H9 (cell line): ENCODE results near the gene STAMBP. TPM values are rescaled to one million over a fixed set of nuclear protein-coding genes. Genes with fewer than 3 reads are reported as not detected.

Experiments used
- DNase-seq: peaks from one replicate; pipeline ENCODE4 v3.0.0-alpha.2; 2017
- H2AFZ ChIP-seq: one replicate; pipeline ENCODE4 v1.6.1; 2013; ENCODE audit warnings: mild to moderate bottlenecking, low read length, control low read depth, moderate library complexity
- H2AK5ac ChIP-seq: 2 replicates; pipeline ENCODE4 v1.6.1; 2013; ENCODE audit warnings: low read length, control low read depth, mixed read lengths; ENCODE audit not compliant: insufficient read length
- H2BK120ac ChIP-seq: one replicate; pipeline ENCODE4 v1.6.1; 2013; ENCODE audit warnings: low read depth, mild to moderate bottlenecking, low read length, control low read depth, inconsistent platforms; ENCODE audit not compliant: poor library complexity, severe bottlenecking
- H2BK12ac ChIP-seq: 2 replicates; pipeline ENCODE4 v1.6.1; 2013; ENCODE audit warnings: low read length, control low read depth, mixed read lengths, low read depth; ENCODE audit not compliant: insufficient read length
- H2BK15ac ChIP-seq: 2 replicates; pipeline ENCODE4 v1.6.1; 2013; ENCODE audit warnings: low read depth, low read length, control low read depth
- H2BK20ac ChIP-seq: one replicate; pipeline ENCODE4 v1.6.1; 2013; ENCODE audit warnings: low read depth, mild to moderate bottlenecking, low read length, control low read depth, inconsistent platforms; ENCODE audit not compliant: poor library complexity, severe bottlenecking
- H2BK5ac ChIP-seq: 2 replicates; pipeline ENCODE4 v1.6.1; 2013; ENCODE audit warnings: low read length, control low read depth, mixed read lengths; ENCODE audit not compliant: insufficient read length
- H3K14ac ChIP-seq: 2 replicates; pipeline ENCODE4 v1.6.1; 2013; ENCODE audit warnings: low read length, control low read depth; ENCODE audit not compliant: insufficient read depth
- H3K18ac ChIP-seq: 2 replicates; pipeline ENCODE4 v1.6.1; 2013; ENCODE audit warnings: low read depth, mild to moderate bottlenecking, mixed read lengths, low read length, control low read depth; ENCODE audit not compliant: insufficient read length
- H3K23ac ChIP-seq: 2 replicates; pipeline ENCODE4 v1.6.1; 2013; ENCODE audit warnings: low read length, control low read depth, mixed read lengths, low read depth; ENCODE audit not compliant: insufficient read length
- H3K23me2 ChIP-seq: 2 replicates; pipeline ENCODE4 v1.6.1; 2013; ENCODE audit warnings: low read depth, mild to moderate bottlenecking, mixed read lengths, low read length, control low read depth; ENCODE audit not compliant: insufficient read length, poor library complexity, severe bottlenecking
- H3K27ac ChIP-seq: 2 replicates; pipeline ENCODE4 v1.5.1; 2013; ENCODE audit warnings: low read length, control low read depth, mixed read lengths, low read depth; ENCODE audit not compliant: insufficient read length
- H3K27me3 ChIP-seq: 2 replicates; pipeline ENCODE4 v1.6.1; 2013; ENCODE audit warnings: low read length, control low read depth, inconsistent platforms; ENCODE audit not compliant: insufficient read depth
- H3K4ac ChIP-seq: 2 replicates; pipeline ENCODE4 v1.6.1; 2013; ENCODE audit warnings: low read depth, mild to moderate bottlenecking, control low read depth, inconsistent platforms, low read length, moderate library complexity
- H3K4me1 ChIP-seq: 2 replicates; pipeline ENCODE4 v1.6.1; 2013; ENCODE audit warnings: low read length, control low read depth, inconsistent platforms; ENCODE audit not compliant: insufficient read depth
- H3K4me2 ChIP-seq: 2 replicates; pipeline ENCODE4 v1.6.1; 2013; ENCODE audit warnings: low read length, control low read depth, mixed read lengths; ENCODE audit not compliant: insufficient read length, insufficient read depth
- H3K56ac ChIP-seq: 2 replicates; pipeline ENCODE4 v1.6.1; 2013; ENCODE audit warnings: low read depth, mild to moderate bottlenecking, mixed read lengths, low read length, control low read depth; ENCODE audit not compliant: insufficient read length
- H3K79me1 ChIP-seq: 2 replicates; pipeline ENCODE4 v1.6.1; 2013; ENCODE audit warnings: low read depth, mild to moderate bottlenecking, moderate library complexity, low read length, control low read depth, inconsistent platforms; ENCODE audit not compliant: insufficient read depth, poor library complexity, severe bottlenecking
- H3K79me2 ChIP-seq: 2 replicates; pipeline ENCODE4 v1.6.1; 2013; ENCODE audit warnings: low read length, control low read depth, inconsistent platforms; ENCODE audit not compliant: insufficient read depth
- H3K9ac ChIP-seq: 2 replicates; pipeline ENCODE4 v1.6.1; 2013; ENCODE audit warnings: low read length, control low read depth, mixed read lengths; ENCODE audit not compliant: insufficient read length; ENCODE audit errors: extremely low read depth
- H3K9me3 ChIP-seq: one replicate; pipeline ENCODE4 v1.6.1; 2013; ENCODE audit warnings: low read depth, low read length, inconsistent platforms; ENCODE audit not compliant: control insufficient read depth
- H3T11ph ChIP-seq: one replicate; pipeline ENCODE4 v1.6.1; 2013; ENCODE audit warnings: mild to moderate bottlenecking, low read length, control low read depth, inconsistent platforms
- H4K20me1 ChIP-seq: one replicate; pipeline ENCODE4 v1.6.1; 2013; ENCODE audit not compliant: control insufficient read depth, insufficient read length, insufficient read depth
- H4K5ac ChIP-seq: 2 replicates; pipeline ENCODE4 v1.6.1; 2013; ENCODE audit warnings: low read depth, mild to moderate bottlenecking, mixed read lengths, low read length, control low read depth; ENCODE audit not compliant: insufficient read length
- H4K8ac ChIP-seq: replicated peaks from 2 replicates; pipeline ENCODE4 v1.6.1; 2013; ENCODE audit warnings: low read length, control low read depth, mixed read lengths, low read depth; ENCODE audit not compliant: insufficient read length
- H4K91ac ChIP-seq: 2 replicates; pipeline ENCODE4 v1.6.1; 2013; ENCODE audit warnings: low read depth, mild to moderate bottlenecking, moderate library complexity, mixed read lengths, low read length, control low read depth; ENCODE audit not compliant: insufficient read length
- H3K27ac Mint-ChIP-seq, 3 experiments: 2 replicates in 2 of 3; 3 replicates in 1 of 3; pipeline ENCODE4 v1.8.0; 2020 to 2021; ENCODE audit warnings: mixed read lengths in 3 of 3, mild to moderate bottlenecking in 1 of 3, moderate library complexity in 1 of 3
- H3K27me3 Mint-ChIP-seq: 2 replicates; pipeline ENCODE4 v1.8.0; 2021; ENCODE audit warnings: low read depth, mild to moderate bottlenecking, moderate library complexity, mixed read lengths
- H3K36me3 Mint-ChIP-seq, 3 experiments: 2 replicates in 2 of 3; 3 replicates in 1 of 3; pipeline ENCODE4 v1.8.0; 2020 to 2021; ENCODE audit warnings: low read depth in 3 of 3, mixed read lengths in 3 of 3; ENCODE audit not compliant: insufficient read depth in 1 of 3
- H3K4me1 Mint-ChIP-seq, 2 experiments: 2 replicates each; pipeline ENCODE4 v1.8.0; 2020; ENCODE audit warnings: mixed read lengths in 2 of 2
- H3K4me3 Mint-ChIP-seq, 2 experiments: 2 replicates in 1 of 2; 3 replicates in 1 of 2; pipeline ENCODE4 v1.8.0; 2020 to 2021; ENCODE audit warnings: mild to moderate bottlenecking in 2 of 2, mixed read lengths in 2 of 2, moderate library complexity in 1 of 2
- H3K9me3 Mint-ChIP-seq, 2 experiments: 2 replicates in 1 of 2; 3 replicates in 1 of 2; pipeline ENCODE4 v1.8.0; 2020; ENCODE audit warnings: mild to moderate bottlenecking in 2 of 2, mixed read lengths in 2 of 2, moderate library complexity in 1 of 2
- CTCF ChIP-seq: fragments of 200-600 bp; sonication (generic); conservative IDR thresholded peaks from 3 replicates; pipeline ENCODE4 v1.8.0; 2021; ENCODE audit warnings: antibody characterized with exemption, mild to moderate bottlenecking
- WGBS: extraction: QIAGEN DNeasy Blood & Tissue Kit; methylation state at CpG from one replicate; pipeline ENCODE4 v1.1.7; 2013; ENCODE audit warnings: missing lambda C conversion rate, low lambda C conversion rate, mixed read lengths; ENCODE audit not compliant: insufficient read length; ENCODE audit errors: extremely low coverage; 5-methylcytosine and 5-hydroxymethylcytosine counted together
- total RNA-seq: library from RNA; stranded (reverse); gene quantifications from 2 replicates; pipeline ENCODE4 v1.2.1, GENCODE V29; 2021

STAMBP gene
- total RNA-seq, 1 experiment from 2014 or later = 45.5 TPM

GRCh38 chr2:73837847-73838585 is 9.3 kb downstream of the STAMBP start:
- TF ChIP-seq CTCF = no peak
- H2BK15ac ChIP-seq = no peak overlapping the region

More at GRCh38 chr2:73837847-73838585, 9.3 kb downstream of the STAMBP start:
- Histone ChIP-seq H3K27ac (no peak overlapping the region), H2BK20ac (no peak overlapping the region), H3K23ac (no peak overlapping the region), H3K9me3 (no peaks in the 10 kb centered on the region), H2BK5ac (no peak overlapping the region), H3K4me1 (no peaks in the 10 kb centered on the region), H4K20me1 (no peaks in the 10 kb centered on the region), H2BK12ac (no peak overlapping the region), H3K14ac (no peak overlapping the region), H3K4me2 (no peak overlapping the region), H3K56ac (no peak overlapping the region), H3K4ac (no peak overlapping the region), H3K18ac (no peak overlapping the region), H2AFZ (no peak overlapping the region), H4K5ac (no peak overlapping the region), H3K9ac (no peak overlapping the region), H2BK120ac (no peak overlapping the region), H3K79me2 (no peaks in the 10 kb centered on the region; the same call in 1 of the 2 replicates), H2AK5ac (no peak overlapping the region), H3K27me3 (no peaks in the 10 kb centered on the region; the same call in 1 of the 2 replicates), H4K91ac (no peak overlapping the region), H3T11ph (no peak overlapping the region), H4K8ac (no peak overlapping the region), H3K23me2 (no peaks in the 10 kb centered on the region), H3K79me1 (no peaks in the 10 kb centered on the region)
- Mint-ChIP-seq H3K36me3 (peaks cover 11 to 32% (median 15%) of the 10 kb centered on the region in 3 experiments; a peak in 5 of 7 replicates), H3K27ac (no peak overlapping the region), H3K9me3 (no peaks in the 10 kb centered on the region), H3K27me3 (no peaks in the 10 kb centered on the region), H3K4me1 (no peaks in the 10 kb centered on the region), H3K4me3 (no peak overlapping the region)
- WGBS = 100% methylated on average over 1 of the region's 4 CpGs
- DNase-seq = no peak
